Suprapubic skin (tissue), 3 donors: ENCODE measurements around the gene CRNKL1.

ENCODE experiments used
- POLR2A ChIP-seq, 2 donors: fragments of 450-650 bp; IDR thresholded peaks; one replicate each; pipeline ENCODE4 v1.6.1; 2017; ENCODE audit warnings: antibody characterized with exemption in 2 of 2, mild to moderate bottlenecking in 2 of 2, moderate library complexity in 2 of 2
- TF ChIP-seq, protein P1 (sequence below), 2 donors: fragments of 200-600 bp in 1 of 2; fragments of 450-650 bp in 1 of 2; sonication (generic) in 1 of 2; IDR thresholded peaks; one replicate each; pipeline ENCODE4 v1.5.1; 2016 to 2019; ENCODE audit warnings: antibody characterized with exemption in 2 of 2, mild to moderate bottlenecking in 1 of 2, moderate library complexity in 1 of 2

- TF ChIP-seq, protein P1, sequence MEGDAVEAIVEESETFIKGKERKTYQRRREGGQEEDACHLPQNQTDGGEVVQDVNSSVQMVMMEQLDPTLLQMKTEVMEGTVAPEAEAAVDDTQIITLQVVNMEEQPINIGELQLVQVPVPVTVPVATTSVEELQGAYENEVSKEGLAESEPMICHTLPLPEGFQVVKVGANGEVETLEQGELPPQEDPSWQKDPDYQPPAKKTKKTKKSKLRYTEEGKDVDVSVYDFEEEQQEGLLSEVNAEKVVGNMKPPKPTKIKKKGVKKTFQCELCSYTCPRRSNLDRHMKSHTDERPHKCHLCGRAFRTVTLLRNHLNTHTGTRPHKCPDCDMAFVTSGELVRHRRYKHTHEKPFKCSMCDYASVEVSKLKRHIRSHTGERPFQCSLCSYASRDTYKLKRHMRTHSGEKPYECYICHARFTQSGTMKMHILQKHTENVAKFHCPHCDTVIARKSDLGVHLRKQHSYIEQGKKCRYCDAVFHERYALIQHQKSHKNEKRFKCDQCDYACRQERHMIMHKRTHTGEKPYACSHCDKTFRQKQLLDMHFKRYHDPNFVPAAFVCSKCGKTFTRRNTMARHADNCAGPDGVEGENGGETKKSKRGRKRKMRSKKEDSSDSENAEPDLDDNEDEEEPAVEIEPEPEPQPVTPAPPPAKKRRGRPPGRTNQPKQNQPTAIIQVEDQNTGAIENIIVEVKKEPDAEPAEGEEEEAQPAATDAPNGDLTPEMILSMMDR (IDR thresholded peaks at IDR 0.05): no peak
- no peak for TF ChIP-seq POLR2A (IDR thresholded peaks at IDR 0.05)
Measured at GRCh38 chr20:20039752-20040387, 12.4 kb downstream of the CRNKL1 start.
